Measurements from ENCODE around the gene ASIP. TPM values are rescaled to one million over a fixed set of nuclear protein-coding genes. Genes with fewer than 3 reads are reported as not detected.
"Not testable (repeated sequence)": the region's sequence is repeated elsewhere in the genome, so short reads cannot be mapped to it uniquely, and the experiment has no call there.

Gene ASIP
- total RNA-seq, 1 donor from 2014 or later: not detected

- TF ChIP-seq POLR2AphosphoS5 (IDR thresholded peaks at IDR 0.05; ENCODE audit: insufficient read depth in 1 of 2, low read depth in 1 of 2): no peak
- TF ChIP-seq POLR2A (IDR thresholded peaks at IDR 0.05): no peak
- TF ChIP-seq CTCF (IDR thresholded peaks at IDR 0.05): no peak
- Histone ChIP-seq H3K4me1 (no peaks in the 10 kb centered on the region), H3K27me3 (no peaks in the 10 kb centered on the region), H3K9me3 (no peaks in the 10 kb centered on the region), H3K36me3 (peaks cover 0 to 50% of the 10 kb centered on the region in 2 donors), H3K4me3 (no peak overlapping the region), H3K27ac (no peak overlapping the region)
- DNase-seq (ENCODE audit: extremely low spot score in 2 of 2): no peak
- intact Hi-C loops (cut with DNase I): no loop called here
Measured at GRCh38 chr20:34293589-34293988, 52.4 kb downstream of the ASIP start.

GRCh38 chr20:34294563-34294962 is 53.3 kb downstream of the ASIP start:
- Histone ChIP-seq H3K36me3 (peaks cover 0 to 49% of the 10 kb centered on the region in 2 donors), H3K27me3 (no peaks in the 10 kb centered on the region), H3K4me1 (no peaks in the 10 kb centered on the region), H3K27ac (no peak overlapping the region), H3K9me3 (no peaks in the 10 kb centered on the region), H3K4me3 (no peak overlapping the region)
- TF ChIP-seq CTCF (IDR thresholded peaks at IDR 0.05): no peak
- no peak for TF ChIP-seq POLR2A (IDR thresholded peaks at IDR 0.05)
- no peak for TF ChIP-seq POLR2AphosphoS5 (IDR thresholded peaks at IDR 0.05; ENCODE audit: insufficient read depth in 1 of 2, low read depth in 1 of 2)
- no peak for DNase-seq (ENCODE audit: extremely low spot score in 2 of 2)
- intact Hi-C loops (cut with DNase I): no loop called here

- H3K4me1 ChIP-seq: no peaks in the 10 kb centered on the region
- H3K27me3 ChIP-seq: no peaks in the 10 kb centered on the region
- intact Hi-C loops (cut with DNase I): no loop called here
- no peak overlapping the region for H3K4me3 ChIP-seq
- no peak overlapping the region for H3K27ac ChIP-seq
- H3K9me3 ChIP-seq: no peaks in the 10 kb centered on the region
- TF ChIP-seq POLR2AphosphoS5 (IDR thresholded peaks at IDR 0.05; ENCODE audit: insufficient read depth in 1 of 2, low read depth in 1 of 2) (no peak), POLR2A (IDR thresholded peaks at IDR 0.05) (no peak), CTCF (IDR thresholded peaks at IDR 0.05) (no peak)
- no peak for DNase-seq (ENCODE audit: extremely low spot score in 2 of 2)
- peaks cover 0 to 41% of the 10 kb centered on the region in 2 donors for H3K36me3 ChIP-seq
Measured at GRCh38 chr20:34295284-34295683, 54.1 kb downstream of the ASIP start.

- intact Hi-C loops (cut with DNase I): no loop called here
Measured at GRCh38 chr20:34296468-34296867, 55.2 kb downstream of the ASIP start.

GRCh38 chr20:34298294-34298784 is 57.1 kb downstream of the ASIP start:
- DNase-seq (ENCODE audit: extremely low spot score in 2 of 2); H3K27ac ChIP-seq; intact Hi-C loops (cut with DNase I); H3K27me3 ChIP-seq; H3K9me3 ChIP-seq; H3K4me3 ChIP-seq: not testable (repeated sequence)
- Histone ChIP-seq H3K4me1 (peaks cover 18% of the 10 kb centered on the region), H3K36me3 (peaks cover 0 to 14% of the 10 kb centered on the region in 2 donors)

More at GRCh38 chr20:34296468-34296867, 55.2 kb downstream of the ASIP start:
- no peak for DNase-seq (ENCODE audit: extremely low spot score in 2 of 2)
- peaks cover 6% of the 10 kb centered on the region for H3K4me1 ChIP-seq
- H3K36me3 ChIP-seq: peaks cover 0 to 30% of the 10 kb centered on the region in 2 donors
- TF ChIP-seq POLR2AphosphoS5 (IDR thresholded peaks at IDR 0.05; ENCODE audit: insufficient read depth in 1 of 2, low read depth in 1 of 2) (no peak), CTCF (IDR thresholded peaks at IDR 0.05) (no peak), POLR2A (IDR thresholded peaks at IDR 0.05) (no peak)
- no peak overlapping the region for H3K27ac ChIP-seq
- H3K27me3 ChIP-seq: no peaks in the 10 kb centered on the region
- no peak overlapping the region for H3K4me3 ChIP-seq
- H3K9me3 ChIP-seq: no peaks in the 10 kb centered on the region
